Urinary bladder (tissue), 4 donors: ENCODE data around the gene MBOAT2. TPM values are rescaled to one million over a fixed set of nuclear protein-coding genes. Genes with fewer than 3 reads are reported as not detected.

Experiments
- DNase-seq: peaks from one replicate; pipeline ENCODE4 v3.0.0-alpha.2; 2015; ENCODE audit errors: extremely low spot score
- H3K27ac ChIP-seq: one replicate; pipeline ENCODE4 v1.5.1; 2013; ENCODE audit warnings: low read depth, mild to moderate bottlenecking, moderate library complexity
- H3K36me3 ChIP-seq: one replicate; pipeline ENCODE4 v1.6.1; 2013; ENCODE audit warnings: mild to moderate bottlenecking, moderate library complexity; ENCODE audit not compliant: insufficient read depth
- H3K4me1 ChIP-seq: one replicate; pipeline ENCODE4 v1.6.1; 2013; ENCODE audit warnings: mild to moderate bottlenecking, moderate library complexity; ENCODE audit not compliant: insufficient read depth
- H3K4me3 ChIP-seq: one replicate; pipeline ENCODE4 v1.5.1; 2013; ENCODE audit warnings: low read depth, low read length
- WGBS: extraction: QIAGEN DNeasy Blood & Tissue Kit; methylation state at CpG from one replicate; pipeline ENCODE4 v1.1.7; 2013; 5-methylcytosine and 5-hydroxymethylcytosine counted together
- polyA plus RNA-seq: library from polyadenylated mRNA; stranded (reverse); fragments of 200-250 nt; gene quantifications from one replicate; pipeline ENCODE4 v1.2.3, GENCODE V29; 2013
- total RNA-seq: library from RNA; depleted of rRNA; stranded (reverse); fragments of >200 nt; gene quantifications from one replicate; pipeline ENCODE4 v1.2.3, GENCODE V29; 2014
- donor health status: healthy with polysubstance abuse.
- donor health status: healthy.

Gene MBOAT2
- total and polyA plus RNA-seq, 2 donors, result 9.4 to 58.4 TPM

DNA sequence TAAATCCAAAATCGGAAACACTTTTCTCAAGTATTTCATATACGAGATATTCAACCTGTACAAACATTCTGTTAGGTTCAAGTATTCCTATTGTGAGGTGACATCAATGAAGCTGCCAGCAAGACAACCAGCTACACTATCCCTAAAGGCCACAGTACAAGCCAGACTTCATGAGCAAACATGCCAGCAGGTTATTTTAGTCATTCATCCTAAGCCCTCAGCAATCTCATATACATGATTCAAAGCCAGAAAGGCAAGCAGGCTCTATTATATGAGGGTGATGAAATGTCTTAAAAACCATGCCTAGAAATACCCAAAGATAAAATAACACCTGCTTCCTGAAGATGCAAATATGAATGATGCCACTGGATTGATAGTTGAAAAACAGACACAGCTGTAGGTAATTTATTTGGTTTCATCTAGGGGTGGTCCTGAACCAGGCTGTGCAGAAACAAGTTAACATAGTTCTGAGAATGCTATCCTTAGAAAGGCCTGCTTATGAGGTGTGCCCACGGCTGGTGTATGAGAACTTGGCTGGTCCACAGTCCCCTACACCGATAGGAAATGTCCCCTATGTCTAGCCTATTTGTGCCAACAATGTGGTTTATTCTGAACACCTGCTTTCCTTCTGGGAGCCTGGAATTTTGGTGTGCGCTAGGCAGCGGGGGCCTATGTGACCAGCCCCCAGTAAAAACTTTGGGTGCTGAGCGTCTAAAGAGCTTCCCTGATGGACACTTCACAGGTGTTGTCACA, 117.9 kb downstream of the MBOAT2 start:
- WGBS, result 94% methylated on average over 7 of the region's 7 CpGs
- Histone ChIP-seq H3K4me3 (no peak overlapping the region), H3K4me1 (no peaks in the 10 kb centered on the region), H3K36me3 (no peaks in the 10 kb centered on the region), H3K27ac (no peak overlapping the region)
- no peak for DNase-seq

DNA sequence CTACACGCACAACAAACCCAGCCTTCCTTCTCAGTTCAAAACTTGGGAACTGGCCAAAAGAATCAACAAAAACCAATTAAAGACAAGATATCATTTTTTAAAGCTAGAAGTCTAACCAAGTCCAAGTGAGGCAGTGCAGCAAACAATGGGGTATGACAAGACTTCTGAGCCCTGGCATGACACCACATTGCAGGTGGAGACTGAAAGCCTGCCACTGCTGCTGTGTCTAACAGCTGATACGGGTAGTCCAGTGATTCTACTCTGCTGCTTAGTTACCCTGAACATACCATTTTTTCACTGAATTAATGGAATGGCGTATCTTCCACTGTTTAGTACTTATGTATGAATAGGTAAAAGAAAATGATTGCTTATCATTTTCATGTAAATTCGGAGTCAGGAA, 118.7 kb downstream of the MBOAT2 start:
- no peak for DNase-seq
- Histone ChIP-seq H3K27ac (no peak overlapping the region), H3K4me3 (no peak overlapping the region), H3K4me1 (no peaks in the 10 kb centered on the region), H3K36me3 (no peaks in the 10 kb centered on the region)
- 96% methylated on average over 4 of the region's 4 CpGs for WGBS

DNA sequence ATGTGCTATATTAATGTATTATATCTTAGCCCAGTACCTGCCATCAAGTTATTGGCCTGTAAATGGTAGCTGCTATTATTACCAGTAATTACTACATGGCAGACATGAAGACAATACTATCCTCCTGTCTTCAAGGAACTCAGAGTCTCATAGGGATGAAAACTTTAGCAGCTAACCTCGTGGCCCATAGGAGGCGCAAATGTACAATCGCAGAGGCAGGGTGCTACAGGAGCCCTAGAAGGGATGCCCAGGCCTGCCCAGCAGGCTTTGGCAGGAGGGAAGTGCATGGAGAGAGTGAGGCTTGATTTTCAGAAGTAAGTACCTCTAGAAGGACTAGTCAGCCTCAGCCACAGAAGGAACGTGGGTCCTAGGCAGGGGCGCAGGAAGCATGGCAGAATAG, 121.4 kb downstream of the MBOAT2 start:
- no peak for DNase-seq
- Histone ChIP-seq H3K4me3 (no peak overlapping the region), H3K27ac (no peak overlapping the region), H3K36me3 (no peaks in the 10 kb centered on the region), H3K4me1 (no peaks in the 10 kb centered on the region)
- WGBS, result 71% methylated on average over 5 of the region's 5 CpGs

DNA sequence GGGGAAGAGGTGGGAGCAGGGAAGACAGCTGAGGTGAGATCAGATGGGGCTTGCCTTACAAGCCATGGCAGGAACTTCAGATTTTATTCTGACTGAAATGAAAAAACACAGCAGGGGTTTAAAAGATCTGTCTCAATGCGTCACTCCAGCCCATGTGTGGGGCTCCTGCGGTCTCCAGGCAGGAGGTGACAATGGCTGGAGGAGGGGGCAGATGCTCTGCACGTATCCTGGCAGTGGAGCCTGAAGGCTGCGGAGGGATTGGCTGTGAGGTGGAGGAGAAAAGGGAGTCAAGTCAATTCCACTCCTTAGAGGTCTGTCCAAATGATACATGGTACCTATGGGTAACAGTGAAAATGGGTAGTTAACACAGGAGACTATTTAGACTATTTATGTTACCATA, 125.6 kb downstream of the MBOAT2 start:
- Histone ChIP-seq H3K27ac (no peak overlapping the region), H3K4me1 (no peaks in the 10 kb centered on the region), H3K4me3 (no peak overlapping the region), H3K36me3 (no peaks in the 10 kb centered on the region)
- WGBS, result 96% methylated on average over 4 of the region's 4 CpGs
- DNase-seq, result no peak

DNA sequence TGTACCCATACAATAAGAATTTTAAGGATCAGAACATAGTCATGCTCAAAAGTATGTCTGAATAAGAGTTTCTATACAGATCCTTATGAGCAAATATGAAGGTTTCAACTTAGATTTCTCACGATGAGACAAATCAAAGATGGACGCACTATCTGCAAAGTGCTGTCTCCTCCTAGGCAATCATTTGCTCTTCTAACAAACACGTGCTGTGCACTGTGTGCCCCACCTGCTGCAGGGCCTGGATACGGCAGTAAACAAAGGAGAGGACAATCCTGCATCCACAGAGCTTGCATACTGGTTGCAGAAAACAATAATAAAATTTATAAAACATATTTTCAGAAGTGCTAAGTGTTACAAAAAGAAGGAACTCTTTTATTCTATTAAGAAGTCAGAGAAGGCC, 126.2 kb downstream of the MBOAT2 start:
- H3K36me3 ChIP-seq, result no peaks in the 10 kb centered on the region
- no peaks in the 10 kb centered on the region for H3K4me1 ChIP-seq
- 87% methylated on average over 4 of the region's 4 CpGs for WGBS
- no peak for DNase-seq
- H3K27ac ChIP-seq, result no peak overlapping the region
- H3K4me3 ChIP-seq, result no peak overlapping the region

DNA sequence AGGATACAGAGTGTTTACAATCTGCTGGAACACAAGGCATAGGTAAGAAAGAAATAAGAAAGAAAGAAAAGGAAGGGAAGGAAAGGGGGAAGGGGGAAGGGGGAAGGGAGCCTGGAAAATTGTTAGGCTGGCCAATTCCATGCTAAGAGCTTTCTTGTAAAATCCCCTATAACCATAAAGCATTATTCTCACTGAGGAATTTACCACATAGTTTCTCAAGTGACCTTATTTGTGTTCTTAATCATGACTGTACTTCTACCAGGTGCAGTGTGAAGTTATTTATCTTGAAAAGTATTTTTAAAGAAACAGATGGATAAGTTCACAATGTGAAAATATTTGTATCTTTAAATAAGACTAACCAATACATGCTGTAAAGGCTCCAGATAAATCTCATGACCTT, 126.9 kb downstream of the MBOAT2 start:
- DNase-seq, result no peak
- H3K4me1 ChIP-seq, result no peaks in the 10 kb centered on the region
- no peaks in the 10 kb centered on the region for H3K36me3 ChIP-seq
- H3K4me3 ChIP-seq, result no peak overlapping the region
- H3K27ac ChIP-seq, result no peak overlapping the region

DNA sequence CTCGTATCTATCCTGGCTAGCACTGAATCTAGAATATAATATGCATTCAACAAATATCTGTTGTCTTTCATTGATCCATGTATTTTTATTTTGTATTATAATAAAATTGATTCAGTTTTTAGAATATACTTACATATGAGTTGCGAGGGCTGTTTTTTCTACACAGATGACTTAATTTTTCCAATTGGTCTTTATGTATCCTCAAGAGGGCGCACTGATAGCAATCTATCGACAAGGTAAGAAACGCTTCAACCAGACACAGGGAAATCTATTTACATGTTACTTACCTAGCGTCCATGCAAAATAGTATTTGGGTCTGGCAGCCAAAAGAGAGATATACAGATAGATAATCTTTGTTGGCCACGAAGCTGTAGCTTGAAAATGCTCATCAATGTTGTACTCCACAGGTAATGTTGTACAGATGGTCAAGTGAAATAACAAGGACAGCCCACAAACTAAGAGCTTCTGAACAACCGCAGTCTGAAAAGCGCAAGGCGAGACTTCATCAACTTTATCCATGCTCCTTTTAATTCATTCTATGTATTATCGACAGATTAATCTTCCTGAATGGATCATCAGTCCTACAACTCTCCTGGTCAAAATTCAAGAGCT, 130.6 kb downstream of the MBOAT2 start:
- no peaks in the 10 kb centered on the region for H3K4me1 ChIP-seq
- H3K36me3 ChIP-seq, result peaks cover 1% of the 10 kb centered on the region
- no peak overlapping the region for H3K4me3 ChIP-seq
- H3K27ac ChIP-seq, result no peak overlapping the region
- peak; percentile 15 for DNase-seq
- WGBS, result 54% methylated on average over 11 of the region's 11 CpGs

DNA sequence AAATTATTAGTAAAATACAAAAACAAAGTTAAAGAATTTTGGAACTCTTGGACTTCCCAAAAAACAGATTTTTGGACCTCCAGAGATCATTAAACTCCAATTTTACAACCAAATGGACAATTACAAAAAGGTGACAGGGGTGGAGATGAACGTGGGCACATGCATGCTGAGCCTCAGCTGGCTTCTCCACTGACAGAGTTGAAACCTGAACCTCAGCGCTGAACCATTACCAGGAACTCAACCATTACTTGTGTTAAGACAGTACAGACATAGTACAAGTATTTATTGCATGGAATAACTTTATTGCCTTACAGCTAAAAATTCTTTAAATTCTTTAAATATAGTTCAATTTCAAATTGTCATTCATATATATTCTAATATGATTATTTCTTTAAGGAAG, 133.0 kb downstream of the MBOAT2 start:
- DNase-seq, result no peak
- H3K4me3 ChIP-seq, result no peak overlapping the region
- WGBS, result 79% methylated on average over 2 of the region's 2 CpGs
- H3K4me1 ChIP-seq, result no peaks in the 10 kb centered on the region
- no peak overlapping the region for H3K27ac ChIP-seq
- peaks cover 1% of the 10 kb centered on the region for H3K36me3 ChIP-seq

DNA sequence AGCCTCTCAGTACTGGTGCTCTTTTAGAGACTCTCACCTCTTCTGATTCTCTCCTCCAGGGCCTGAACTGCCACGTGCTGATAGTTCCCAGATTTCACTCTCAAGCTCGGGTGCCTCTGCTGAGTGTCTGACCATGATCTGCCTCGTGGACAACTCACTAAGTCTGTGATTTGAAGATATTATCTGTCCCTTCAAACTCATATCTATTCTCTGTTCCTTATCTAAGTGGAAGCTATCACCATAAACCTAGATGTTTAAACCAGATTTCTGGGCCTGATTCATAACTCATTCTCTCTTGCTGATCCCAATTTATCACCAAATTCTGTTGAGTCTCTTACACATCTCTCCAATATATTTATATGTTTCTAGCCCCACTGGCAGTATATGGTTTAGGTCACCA, 136.1 kb downstream of the MBOAT2 start:
- Histone ChIP-seq H3K4me3 (no peak overlapping the region), H3K27ac (no peak overlapping the region), H3K36me3 (peaks cover 1% of the 10 kb centered on the region), H3K4me1 (no peaks in the 10 kb centered on the region)
- DNase-seq, result no peak
- WGBS, result 63% methylated on average over 3 of the region's 3 CpGs

DNA sequence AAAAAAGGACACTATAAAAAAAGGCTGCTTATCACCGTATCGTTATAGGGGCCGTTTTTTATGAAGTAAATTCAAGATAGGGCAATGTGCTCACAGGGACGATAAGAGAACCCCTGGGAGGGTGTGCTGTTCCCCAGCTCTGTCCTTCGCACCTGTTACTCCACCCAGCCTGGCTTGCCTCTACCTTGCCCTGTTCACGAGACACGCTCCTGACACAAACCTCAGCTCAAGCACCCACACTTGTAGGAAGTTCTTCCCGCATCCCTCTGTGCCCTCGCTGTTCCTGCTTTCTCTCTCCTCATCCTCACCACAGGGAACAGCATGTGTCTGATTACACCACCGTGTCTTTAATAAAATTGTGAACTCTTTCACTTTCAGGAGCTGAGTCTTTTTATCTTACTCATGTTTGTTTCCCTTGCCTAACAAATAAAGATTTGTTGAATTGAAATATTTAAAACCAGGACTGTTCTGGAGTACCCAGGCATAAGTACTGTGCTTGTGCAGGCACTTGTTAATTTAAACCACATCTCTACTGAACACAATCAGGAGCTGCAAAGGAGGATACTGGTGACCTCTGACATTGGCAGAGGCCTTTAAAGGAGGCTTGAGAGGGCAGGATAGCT, 140.0 kb downstream of the MBOAT2 start:
- Histone ChIP-seq H3K36me3 (peaks cover 1% of the 10 kb centered on the region), H3K27ac (no peak overlapping the region), H3K4me3 (no peak overlapping the region), H3K4me1 (no peaks in the 10 kb centered on the region)
- no peak for DNase-seq
- 65% methylated on average over 10 of the region's 10 CpGs for WGBS

DNA sequence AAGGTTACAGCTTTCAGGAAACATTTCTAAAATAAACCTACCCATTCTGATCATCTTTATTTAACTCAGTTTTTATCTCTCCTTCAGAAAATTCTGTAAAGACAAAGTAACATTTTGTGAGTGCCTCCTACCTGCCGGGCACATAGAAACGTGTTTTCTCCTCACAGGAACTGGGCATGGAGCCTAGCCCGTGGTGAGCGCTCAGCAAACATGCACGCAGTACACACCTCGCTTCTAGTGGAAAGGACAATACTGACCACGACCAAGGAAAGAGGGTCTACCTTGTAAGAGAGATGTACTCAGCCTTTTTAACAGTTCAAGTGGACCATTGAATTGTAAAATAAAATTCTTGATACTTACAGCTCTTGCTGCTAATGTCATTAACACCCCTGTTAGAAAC, 141.3 kb downstream of the MBOAT2 start:
- DNase-seq, result no peak
- 95% methylated on average over 7 of the region's 7 CpGs for WGBS
- Histone ChIP-seq H3K4me3 (no peak overlapping the region), H3K27ac (no peak overlapping the region), H3K4me1 (no peaks in the 10 kb centered on the region), H3K36me3 (no peaks in the 10 kb centered on the region)

DNA sequence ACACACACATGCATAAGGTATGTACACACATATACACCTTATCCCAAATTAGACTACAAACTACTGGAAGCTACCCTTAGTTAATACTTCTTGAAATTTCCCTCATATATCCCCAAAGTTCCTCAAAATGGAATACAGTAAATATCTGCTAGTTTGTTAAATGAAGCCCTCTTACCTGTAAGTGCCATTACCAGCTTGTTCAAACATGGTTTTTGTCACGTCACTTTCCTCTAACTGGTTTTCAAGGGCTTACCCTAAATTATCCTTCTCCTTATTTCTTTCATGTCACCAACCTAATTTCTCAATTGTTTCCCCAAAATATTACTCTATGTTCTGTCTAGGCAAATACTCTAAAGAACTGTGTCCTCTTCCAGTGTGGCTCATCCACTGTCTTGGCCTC, 141.7 kb downstream of the MBOAT2 start:
- no peak overlapping the region for H3K4me3 ChIP-seq
- WGBS, result 98% methylated on average over 1 of the region's 1 CpG
- DNase-seq, result no peak
- H3K27ac ChIP-seq, result no peak overlapping the region
- H3K36me3 ChIP-seq, result no peaks in the 10 kb centered on the region
- H3K4me1 ChIP-seq, result no peaks in the 10 kb centered on the region

DNA sequence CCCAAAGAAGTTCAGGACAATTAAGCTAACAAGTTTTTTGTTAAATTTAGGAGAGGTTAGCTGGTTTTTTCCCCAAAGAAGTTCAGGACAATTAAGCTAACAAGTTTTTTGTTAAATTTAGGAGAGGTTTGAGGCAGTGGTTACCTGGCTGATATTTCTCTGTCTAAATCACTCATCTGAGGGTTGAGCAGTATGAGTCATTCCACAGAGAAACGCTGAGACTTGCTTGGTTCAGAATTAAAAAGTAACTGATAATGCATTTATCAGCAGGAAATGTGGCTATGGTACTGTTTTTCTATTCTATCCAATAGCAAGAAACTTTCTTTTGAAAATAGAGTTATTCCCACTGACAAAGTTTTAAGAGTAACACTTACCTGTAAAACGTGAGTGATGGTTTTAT, 143.2 kb downstream of the MBOAT2 start:
- no peak overlapping the region for H3K27ac ChIP-seq
- H3K4me3 ChIP-seq, result no peak overlapping the region
- DNase-seq, result no peak
- no peaks in the 10 kb centered on the region for H3K36me3 ChIP-seq
- H3K4me1 ChIP-seq, result no peaks in the 10 kb centered on the region
- WGBS, result 70% methylated on average over 2 of the region's 2 CpGs

DNA sequence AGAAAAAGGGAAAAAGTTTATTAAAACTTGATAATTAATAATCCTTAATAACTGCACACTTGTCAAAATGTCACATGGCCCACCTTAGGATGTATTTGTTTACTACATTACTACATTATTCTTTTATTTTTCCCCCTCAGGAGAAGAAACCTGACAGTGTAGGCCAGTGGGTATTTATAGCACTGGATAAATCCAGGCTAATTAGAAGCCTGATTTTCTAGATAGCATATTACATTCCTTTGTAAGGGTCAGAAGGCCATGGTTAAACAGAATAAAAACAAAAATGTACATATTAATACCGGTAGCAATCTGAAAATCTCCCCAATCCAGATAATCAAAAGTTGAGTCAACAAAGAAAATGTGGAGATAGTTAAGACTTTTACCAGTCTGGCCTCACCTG, 144.6 kb downstream of the MBOAT2 start:
- no peak overlapping the region for H3K27ac ChIP-seq
- H3K36me3 ChIP-seq, result no peaks in the 10 kb centered on the region
- no peaks in the 10 kb centered on the region for H3K4me1 ChIP-seq
- no peak for DNase-seq
- no peak overlapping the region for H3K4me3 ChIP-seq
- 43% methylated on average over 1 of the region's 1 CpG for WGBS
